ENCODE measurements around the gene GJA3. TPM values are rescaled to one million over a fixed set of nuclear protein-coding genes. Genes with fewer than 3 reads are reported as not detected.
A peak's percentile ranks its signal among the peaks of the same experiment; 100 is the strongest.

The GJA3 gene
- total and polyA plus RNA-seq, 2 of the 8 experiments (the other 6 are each of a cell fraction or from before 2014, with no cell fraction given), result 0.12 to 0.60 TPM

DNA sequence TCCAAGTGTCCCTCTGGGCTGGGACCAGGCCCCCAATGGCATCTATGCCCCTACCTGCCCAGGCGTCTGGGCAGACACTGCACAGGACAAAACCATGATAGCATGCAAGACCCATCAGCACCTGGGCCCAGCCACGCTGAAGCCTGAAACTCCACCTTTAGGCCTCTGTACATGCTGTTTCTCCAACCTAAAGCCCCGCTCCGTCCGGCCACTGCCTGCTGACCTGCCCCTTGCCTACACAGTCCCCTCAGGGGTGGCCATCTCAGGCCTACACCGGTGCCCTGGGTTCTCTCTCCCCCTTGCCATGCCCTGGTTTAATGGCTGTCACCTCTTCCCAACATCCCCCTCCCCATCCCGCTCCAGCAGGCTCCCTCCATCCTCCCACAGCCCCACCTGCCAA, 15.3 kb downstream of the GJA3 start:
- Histone ChIP-seq H3K23ac (ENCODE audit: insufficient read length) (no peak overlapping the region), H3K56ac (replicated peaks; ENCODE audit: insufficient read length, low read depth, low read length) (no peak overlapping the region), H3K79me2 (ENCODE audit: control insufficient read depth in 1 of 2, insufficient read depth in 2 of 2, low read length in 2 of 2) (no peaks in the 10 kb centered on the region), H2BK20ac (ENCODE audit: low read length) (no peak overlapping the region), H2BK5ac (ENCODE audit: low read depth, low read length) (no peak overlapping the region), H3K9me3 (ENCODE audit: insufficient read depth in 2 of 2, low read depth in 1 of 2, low read length in 1 of 2) (no peaks in the 10 kb centered on the region), H2AK5ac (ENCODE audit: low read depth, low read length) (no peak overlapping the region), H3K4me3 (ENCODE audit: extremely low read depth in 1 of 4, insufficient read depth in 2 of 4, low read depth in 3 of 4, low read length in 4 of 4) (no peak overlapping the region), H2AFZ (ENCODE audit: low read length) (no peak overlapping the region), H3K4me1 (replicated peaks in 1 of 4; ENCODE audit: control insufficient read depth in 3 of 4, insufficient read depth in 4 of 4, low read length in 3 of 4) (no peaks in the 10 kb centered on the region; a peak in 1 of 7 replicates), H3K27me3 (replicated peaks in 1 of 4; ENCODE audit: control insufficient read depth in 3 of 4, extremely low read depth in 1 of 4, insufficient read depth in 3 of 4, low read length in 3 of 4) (peaks cover 0 to 4% (median 1%) of the 10 kb centered on the region in 4 experiments; a peak in 3 of 7 replicates), H2BK120ac (replicated peaks; ENCODE audit: low read depth, low read length) (no peak overlapping the region), H4K5ac (ENCODE audit: insufficient read length, low read depth, low read length) (no peak overlapping the region), H3K4me2 (ENCODE audit: insufficient read depth in 1 of 2, low read depth in 2 of 2, low read length in 2 of 2) (no peak overlapping the region), H3K14ac (ENCODE audit: insufficient read length) (no peak overlapping the region), H4K8ac (ENCODE audit: extremely low read depth, insufficient read depth, low read length) (no peak overlapping the region), H3K18ac (ENCODE audit: extremely low read depth, low read length) (no peak overlapping the region), H2BK12ac (ENCODE audit: low read depth, low read length) (no peak overlapping the region), H2BK15ac (ENCODE audit: low read length) (no peak overlapping the region), H3K36me3 (ENCODE audit: control insufficient read depth in 2 of 4, insufficient read depth in 4 of 4, low read length in 3 of 4) (no peaks in the 10 kb centered on the region), H3K9ac (replicated peaks in 1 of 4; ENCODE audit: extremely low read depth in 1 of 4, low read depth in 3 of 4, low read length in 3 of 4) (no peak overlapping the region), H4K91ac (replicated peaks; ENCODE audit: insufficient read length, low read length) (no peak overlapping the region), H3K27ac (ENCODE audit: low read depth, low read length) (no peak overlapping the region), H3K79me1 (ENCODE audit: low read depth, low read length) (no peaks in the 10 kb centered on the region), H4K20me1 (replicated peaks in 1 of 2; ENCODE audit: control insufficient read depth in 1 of 2, insufficient read depth in 2 of 2, low read length in 2 of 2) (no peaks in the 10 kb centered on the region), H3K4ac (replicated peaks; ENCODE audit: insufficient read length, low read depth, low read length) (no peak overlapping the region), H3K23me2 (ENCODE audit: low read depth, low read length) (no peaks in the 10 kb centered on the region)
- peak in 1 of 2 experiments; percentile 41 for DNase-seq (ENCODE audit: low read depth in 1 of 2, low spot score in 2 of 2)
- ChIA-PET POLR2A (ENCODE audit: partially characterized antibody) (no interaction called here), CTCF (ENCODE audit: partially characterized antibody) (interaction anchor here (2.3 kb wide), 1 partner anchor 18 kb away, joined by 6 read pairs; no protein-coding TSS in a partner anchor)
- 78% methylated on average over 7 of the region's 7 CpGs; no CpG with 5 or more reads in 1 of the 2 experiments for WGBS, 2 experiments (ENCODE audit: extremely low coverage in 1 of 2, insufficient coverage in 1 of 2, insufficient read length in 1 of 2, insufficient replicate concordance in 2 of 2, low coverage in 1 of 2, low lambda C conversion rate in 2 of 2, missing lambda C conversion rate in 1 of 2)
- no peak for FAIRE-seq
- TF ChIP-seq EZH2 (IDR thresholded peaks at IDR 0.05; ENCODE audit: low read depth, low read length, severe bottlenecking) (no peak), EGR1 (IDR thresholded peaks at IDR 0.05; ENCODE audit: borderline replicate concordance, low read depth, low read length) (no peak), YY1 (IDR thresholded peaks at IDR 0.05; ENCODE audit: low read depth, low read length) (no peak), NRF1 (IDR thresholded peaks at IDR 0.05; ENCODE audit: low read depth, low read length) (no peak), SIRT6 (IDR thresholded peaks at IDR 0.05; ENCODE audit: low read length) (no peak), HDAC2 (IDR thresholded peaks at IDR 0.05; ENCODE audit: borderline replicate concordance in 1 of 2, low read depth in 2 of 2, low read length in 2 of 2) (no peak), NANOG (IDR thresholded peaks at IDR 0.05; ENCODE audit: insufficient read depth, low read depth, low read length, poor library complexity, severe bottlenecking) (no peak), SP4 (IDR thresholded peaks at IDR 0.05; ENCODE audit: low read length) (no peak), TCF12 (IDR thresholded peaks at IDR 0.05; ENCODE audit: low read depth, low read length) (no peak), KDM1A (IDR thresholded peaks at IDR 0.05; ENCODE audit: borderline replicate concordance, low read length) (no peak), GABPA (IDR thresholded peaks at IDR 0.05; ENCODE audit: borderline replicate concordance, insufficient read depth, low read length) (no peak)
- TF ChIP-seq, protein P1, sequence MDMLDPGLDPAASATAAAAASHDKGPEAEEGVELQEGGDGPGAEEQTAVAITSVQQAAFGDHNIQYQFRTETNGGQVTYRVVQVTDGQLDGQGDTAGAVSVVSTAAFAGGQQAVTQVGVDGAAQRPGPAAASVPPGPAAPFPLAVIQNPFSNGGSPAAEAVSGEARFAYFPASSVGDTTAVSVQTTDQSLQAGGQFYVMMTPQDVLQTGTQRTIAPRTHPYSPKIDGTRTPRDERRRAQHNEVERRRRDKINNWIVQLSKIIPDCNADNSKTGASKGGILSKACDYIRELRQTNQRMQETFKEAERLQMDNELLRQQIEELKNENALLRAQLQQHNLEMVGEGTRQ (IDR thresholded peaks at IDR 0.05; ENCODE audit: low read length), result no peak
- TF ChIP-seq, protein P2, sequence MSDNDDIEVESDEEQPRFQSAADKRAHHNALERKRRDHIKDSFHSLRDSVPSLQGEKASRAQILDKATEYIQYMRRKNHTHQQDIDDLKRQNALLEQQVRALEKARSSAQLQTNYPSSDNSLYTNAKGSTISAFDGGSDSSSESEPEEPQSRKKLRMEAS (IDR thresholded peaks at IDR 0.05), result no peak
